Measurements from ENCODE around the gene REN. TPM values are rescaled to one million over a fixed set of nuclear protein-coding genes. Genes with fewer than 3 reads are reported as not detected.

The REN gene
- total and polyA plus RNA-seq, 2 of the 8 experiments (the other 6 are each of a cell fraction or from before 2014, with no cell fraction given): 0.05 TPM; not detected in 1

DNA sequence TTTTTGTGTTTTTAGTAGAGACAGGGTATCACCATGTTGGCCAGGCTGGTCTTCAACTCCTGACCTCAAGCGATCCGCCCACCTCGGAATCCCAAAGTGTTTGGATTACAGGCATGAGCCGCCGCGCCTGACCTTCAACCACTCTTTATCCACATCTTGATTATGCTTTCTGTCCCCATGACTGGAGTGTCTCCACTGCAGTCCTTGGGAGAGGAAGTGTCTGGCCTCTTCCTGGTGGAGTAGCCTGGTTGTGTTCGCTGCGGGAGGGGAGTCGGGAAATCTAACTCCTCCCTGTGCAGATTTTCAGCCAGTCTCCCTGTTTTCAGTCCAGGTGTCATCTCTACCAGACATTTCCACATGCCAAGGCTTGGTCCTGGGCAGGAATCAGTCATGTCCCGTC is 20.5 kb upstream of the REN start:
- H3K18ac ChIP-seq (ENCODE audit: extremely low read depth, low read length): no peak overlapping the region
- ChIA-PET CTCF (ENCODE audit: partially characterized antibody) (interaction anchor here (1.0 to 4.6 kb wide), 6 partner anchors 19 to 26 kb away, joined by 3 to 19 read pairs (median 6); no protein-coding TSS in a partner anchor), POLR2A (ENCODE audit: partially characterized antibody) (interaction anchor here (0.9 kb wide), 1 partner anchor 14 kb away, joined by 3 read pairs; no protein-coding TSS in a partner anchor)
- H2AFZ ChIP-seq (ENCODE audit: low read length): no peak overlapping the region
- WGBS, 2 experiments (ENCODE audit: extremely low coverage in 1 of 2, insufficient coverage in 1 of 2, insufficient read length in 1 of 2, insufficient replicate concordance in 2 of 2, low coverage in 1 of 2, low lambda C conversion rate in 2 of 2, missing lambda C conversion rate in 1 of 2): 87% methylated on average over 10 of the region's 10 CpGs; no CpG with 5 or more reads in 1 of the 2 experiments
- DNase-seq (ENCODE audit: low read depth in 1 of 2, low spot score in 2 of 2) (no peak), FAIRE-seq (no peak)
- H3K4me1 ChIP-seq (replicated peaks in 1 of 4; ENCODE audit: control insufficient read depth in 3 of 4, insufficient read depth in 4 of 4, low read length in 3 of 4): no peaks in the 10 kb centered on the region
- no peak overlapping the region for H2BK20ac ChIP-seq (ENCODE audit: low read length)
- no peak overlapping the region for H3K14ac ChIP-seq (ENCODE audit: insufficient read length)
- no peak overlapping the region for H4K8ac ChIP-seq (ENCODE audit: extremely low read depth, insufficient read depth, low read length)
- no peak overlapping the region for H2BK120ac ChIP-seq (replicated peaks; ENCODE audit: low read depth, low read length)
- no peak overlapping the region for H2BK12ac ChIP-seq (ENCODE audit: low read depth, low read length)
- no peak overlapping the region for H3K4me3 ChIP-seq (ENCODE audit: extremely low read depth in 1 of 4, insufficient read depth in 2 of 4, low read depth in 3 of 4, low read length in 4 of 4)
- no peaks in the 10 kb centered on the region for H4K20me1 ChIP-seq (replicated peaks in 1 of 2; ENCODE audit: control insufficient read depth in 1 of 2, insufficient read depth in 2 of 2, low read length in 2 of 2)
- no peak overlapping the region for H4K91ac ChIP-seq (replicated peaks; ENCODE audit: insufficient read length, low read length)
- no peaks in the 10 kb centered on the region for H3K79me2 ChIP-seq (ENCODE audit: control insufficient read depth in 1 of 2, insufficient read depth in 2 of 2, low read length in 2 of 2)
- H2BK15ac ChIP-seq (ENCODE audit: low read length): no peak overlapping the region
- no peak for TF ChIP-seq POU5F1 (IDR thresholded peaks at IDR 0.05; ENCODE audit: low read depth, low read length)
- TF ChIP-seq CHD1 (IDR thresholded peaks at IDR 0.05; ENCODE audit: low read depth, low read length): no peak
- no peak for TF ChIP-seq RBBP5 (IDR thresholded peaks at IDR 0.05; ENCODE audit: borderline replicate concordance, low read depth, low read length)
- TF ChIP-seq FOSL1 (IDR thresholded peaks at IDR 0.05; ENCODE audit: insufficient read depth, low read depth, low read length): no peak
- TF ChIP-seq E2F6 (IDR thresholded peaks at IDR 0.05): no peak
- no peak for TF ChIP-seq NRF1 (IDR thresholded peaks at IDR 0.05; ENCODE audit: low read depth, low read length)
- TF ChIP-seq TCF12 (IDR thresholded peaks at IDR 0.05; ENCODE audit: low read depth, low read length): no peak
- no peak for TF ChIP-seq EP300 (IDR thresholded peaks at IDR 0.05; ENCODE audit: borderline replicate concordance in 1 of 2, low read depth in 2 of 2, low read length in 2 of 2)
- no peak for TF ChIP-seq BRCA1 (IDR thresholded peaks at IDR 0.05; ENCODE audit: low read depth, low read length)
- no peak for TF ChIP-seq TAF7 (optimal IDR thresholded peaks at IDR 0.05; ENCODE audit: borderline replicate concordance, low read depth, low read length)
- TF ChIP-seq CTCF (IDR thresholded peaks at IDR 0.05; ENCODE audit: control extremely low read depth in 1 of 3, insufficient read depth in 1 of 3, low read depth in 1 of 3, low read length in 3 of 3): no peak
- H3K27ac ChIP-seq (ENCODE audit: low read depth, low read length): no peak overlapping the region
- H3K56ac ChIP-seq (replicated peaks; ENCODE audit: insufficient read length, low read depth, low read length): no peak overlapping the region
- H3K9ac ChIP-seq (replicated peaks in 1 of 4; ENCODE audit: extremely low read depth in 1 of 4, low read depth in 3 of 4, low read length in 3 of 4): no peak overlapping the region
- H3K9me3 ChIP-seq (ENCODE audit: insufficient read depth in 2 of 2, low read depth in 1 of 2, low read length in 1 of 2): no peaks in the 10 kb centered on the region
- H3K23ac ChIP-seq (ENCODE audit: insufficient read length): no peak overlapping the region
- no peaks in the 10 kb centered on the region; the same call in 1 of the 2 replicates for H3K23me2 ChIP-seq (ENCODE audit: low read depth, low read length)
- no peak overlapping the region for H3K4me2 ChIP-seq (ENCODE audit: insufficient read depth in 1 of 2, low read depth in 2 of 2, low read length in 2 of 2)
- H3K79me1 ChIP-seq (ENCODE audit: low read depth, low read length): no peaks in the 10 kb centered on the region
- H2AK5ac ChIP-seq (ENCODE audit: low read depth, low read length): no peak overlapping the region
- no peak overlapping the region for H4K5ac ChIP-seq (ENCODE audit: insufficient read length, low read depth, low read length)
- peaks cover 0 to 7% (median 3%) of the 10 kb centered on the region in 4 experiments; a peak in 4 of 7 replicates for H3K27me3 ChIP-seq (replicated peaks in 1 of 4; ENCODE audit: control insufficient read depth in 3 of 4, extremely low read depth in 1 of 4, insufficient read depth in 3 of 4, low read length in 3 of 4)
- no peak overlapping the region for H3K4ac ChIP-seq (replicated peaks; ENCODE audit: insufficient read length, low read depth, low read length)
- H3K36me3 ChIP-seq (ENCODE audit: control insufficient read depth in 2 of 4, insufficient read depth in 4 of 4, low read length in 3 of 4): no peaks in the 10 kb centered on the region
- H2BK5ac ChIP-seq (ENCODE audit: low read depth, low read length): no peak overlapping the region
